ENCODE results near the gene DEAF1.
"Not testable (repeated sequence)": the region's sequence is repeated elsewhere in the genome, so short reads cannot be mapped to it uniquely, and the experiment has no call there.

DEAF1 gene

DNA sequence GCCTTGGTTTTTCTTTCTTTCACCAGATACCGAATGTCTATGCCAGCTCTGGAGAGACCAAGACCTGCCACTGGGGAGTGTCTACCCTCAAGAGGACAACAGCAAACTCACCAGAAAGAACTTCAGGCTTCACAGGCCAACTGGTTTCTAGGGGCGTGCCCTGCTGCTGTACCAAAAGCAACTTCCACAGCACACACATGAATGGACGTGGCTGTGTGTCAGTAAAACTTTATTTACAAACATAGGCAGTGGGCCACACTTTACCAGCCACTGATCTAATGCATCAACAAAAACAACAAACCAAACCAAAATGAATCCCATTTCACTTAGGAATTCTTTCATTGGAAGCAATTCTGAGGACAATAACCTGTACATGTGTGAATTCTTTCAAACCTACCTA, 16.7 kb downstream of the DEAF1 start:
- no peak for FAIRE-seq

DNA sequence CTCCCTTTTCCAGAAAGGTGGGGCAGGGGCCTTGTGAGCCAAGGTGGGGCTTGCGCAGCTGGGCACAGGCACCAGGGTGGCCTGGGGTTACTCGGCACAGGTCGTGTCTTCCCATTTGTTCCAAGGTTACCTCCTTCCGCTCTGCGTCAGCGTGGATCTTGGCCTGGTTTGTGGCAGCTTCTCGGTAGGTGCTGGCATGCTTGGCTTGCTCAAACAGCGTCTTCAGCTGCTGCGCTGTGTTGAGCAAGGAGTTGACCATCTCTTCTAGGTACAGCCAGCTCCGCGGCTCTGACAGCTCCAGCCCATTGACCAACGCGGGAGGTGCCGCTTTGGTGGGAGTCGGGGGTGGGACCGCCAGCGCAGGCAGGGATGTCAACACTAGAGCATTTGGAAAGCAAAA, 20.6 kb downstream of the DEAF1 start:
- no peak for FAIRE-seq

DNA sequence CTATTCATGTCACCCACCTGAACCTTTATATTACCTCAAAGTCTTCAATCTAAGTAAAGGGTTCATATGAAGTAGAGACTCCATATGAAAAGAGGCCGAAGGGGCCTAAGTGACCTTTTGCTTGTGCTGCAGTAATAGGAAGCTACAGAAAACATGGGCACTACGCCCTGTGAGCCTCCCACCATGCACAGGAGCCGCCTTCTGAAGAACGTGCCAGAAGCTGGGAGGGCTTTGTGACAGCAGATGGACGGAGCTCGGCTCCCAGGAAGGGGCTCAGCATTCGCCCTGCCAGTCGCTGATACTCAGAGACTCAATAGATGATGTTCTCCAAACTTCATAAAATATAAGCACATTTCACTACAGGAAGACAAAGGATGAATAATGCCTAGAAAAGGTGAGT, 21.2 kb downstream of the DEAF1 start:
- FAIRE-seq, result no peak

DNA sequence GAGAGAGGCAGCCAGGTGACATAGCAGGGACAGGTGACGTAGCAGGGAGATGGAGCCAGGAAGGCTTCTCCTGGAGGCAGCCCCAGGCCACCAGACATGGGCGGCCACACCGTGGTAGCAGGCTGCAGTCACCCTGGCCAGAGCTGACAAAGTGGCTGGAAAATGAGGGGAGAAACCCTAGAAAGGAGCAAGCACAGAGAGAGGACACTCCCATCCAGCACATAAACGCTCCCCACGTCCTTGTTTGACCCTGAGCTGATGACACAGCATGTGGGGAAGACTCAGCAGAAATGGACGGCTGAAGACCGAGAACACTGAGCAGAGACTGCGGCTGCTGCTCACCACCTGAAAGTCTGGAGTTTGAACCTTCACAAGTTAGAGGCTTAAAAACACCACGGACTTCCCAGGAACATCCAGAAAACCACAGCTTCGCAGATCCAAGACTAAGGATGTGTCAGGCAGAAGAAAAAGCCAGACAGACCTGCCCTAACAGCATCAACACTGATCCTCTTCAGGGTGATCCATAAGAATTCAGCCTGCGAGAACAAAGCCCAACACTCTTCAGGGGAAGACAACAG, 29.2 kb downstream of the DEAF1 start:
- no peak for FAIRE-seq

DNA sequence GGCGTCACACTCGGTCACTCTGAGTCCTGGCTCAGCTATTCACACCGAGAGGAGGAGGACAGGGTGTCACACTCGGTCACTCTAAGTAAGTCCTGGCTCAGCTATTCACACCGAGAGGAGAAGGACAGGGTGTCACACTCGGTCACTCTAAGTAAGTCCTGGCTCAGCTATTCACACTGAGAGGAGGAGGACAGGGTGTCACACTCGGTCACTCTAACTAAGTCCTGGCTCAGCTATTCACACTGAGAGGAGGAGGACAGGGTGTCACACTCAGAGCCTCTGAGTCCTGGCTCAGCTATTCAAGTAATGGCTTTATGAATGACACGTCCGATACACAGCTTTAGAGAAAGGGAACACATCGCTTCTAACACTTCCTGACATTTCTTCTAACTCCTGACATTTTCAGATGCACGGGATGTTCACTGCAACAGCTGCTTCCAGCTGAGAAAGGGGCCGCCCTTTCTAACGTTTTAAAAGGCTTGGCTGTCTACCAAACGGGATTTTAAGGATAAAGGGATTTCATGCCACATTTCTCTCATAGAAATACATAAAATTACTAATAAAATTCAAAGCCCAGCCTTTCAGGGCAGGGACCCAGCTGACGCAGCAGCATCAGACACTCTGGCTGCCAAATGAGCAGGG, 29.8 kb downstream of the DEAF1 start:
- FAIRE-seq, result no peak

DNA sequence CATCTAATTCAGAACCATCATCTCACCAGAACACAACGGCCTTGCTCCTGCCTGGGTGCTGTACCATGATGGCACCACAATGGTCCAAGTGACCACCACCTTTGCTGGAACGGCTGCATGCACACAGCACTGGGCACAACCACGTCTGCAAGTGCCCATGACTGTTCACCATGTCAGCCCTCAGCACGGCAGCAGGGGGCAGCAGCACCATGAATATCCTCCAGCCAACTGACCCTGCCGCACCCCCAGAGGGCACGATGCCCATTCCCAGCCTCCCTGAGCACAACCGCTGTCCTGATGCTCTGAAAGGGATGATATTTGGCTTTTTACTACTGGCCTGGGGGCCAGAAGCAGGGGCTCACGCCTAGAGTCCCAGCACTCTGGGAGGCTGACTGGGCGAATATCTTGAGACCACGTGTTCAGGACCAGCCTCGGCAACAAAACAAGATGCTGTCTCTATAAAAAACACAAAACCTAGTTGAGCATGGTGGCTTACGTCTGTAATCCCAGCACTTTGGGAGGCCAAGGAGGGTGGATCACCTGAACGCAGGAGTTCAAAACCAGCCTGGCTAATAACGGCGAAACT, 32.2 kb downstream of the DEAF1 start:
- FAIRE-seq, result no peak

DNA sequence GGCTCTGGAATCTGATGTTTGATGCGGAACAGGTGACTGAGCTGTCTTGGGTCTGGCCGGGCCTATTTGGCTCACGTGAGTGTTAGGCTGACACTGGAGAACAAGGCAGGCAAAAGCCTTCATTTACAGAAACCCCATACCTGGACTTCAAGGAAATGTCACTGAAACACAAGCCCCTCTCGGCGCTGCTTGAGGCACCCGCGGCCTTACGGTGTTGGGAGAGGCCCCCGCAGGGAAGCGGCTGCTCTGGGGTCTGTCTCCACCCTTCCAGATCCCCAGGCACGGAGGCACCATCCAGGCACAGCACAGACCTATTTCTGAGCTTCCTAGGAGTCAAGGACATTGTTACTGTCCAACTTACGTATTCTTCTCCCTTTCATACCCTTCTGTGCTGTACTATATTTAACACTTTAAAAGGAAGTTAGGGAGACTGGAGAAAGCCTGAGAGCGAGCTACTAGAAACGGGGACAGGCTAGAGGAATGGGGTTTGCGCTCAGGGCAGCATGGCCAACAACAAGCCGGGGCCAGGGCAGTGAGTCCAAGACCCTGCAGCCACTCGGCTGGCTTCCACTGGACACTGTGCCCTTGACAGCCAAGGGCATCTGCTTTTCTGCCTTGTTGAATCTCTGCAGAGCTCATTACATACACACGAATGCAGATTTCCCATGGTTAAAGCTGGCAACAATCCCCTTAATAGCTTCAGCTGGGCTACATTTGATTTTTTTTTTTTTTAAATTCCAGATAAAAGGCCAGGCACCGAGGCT, 34.2 kb downstream of the DEAF1 start:
- no peak for FAIRE-seq

DNA sequence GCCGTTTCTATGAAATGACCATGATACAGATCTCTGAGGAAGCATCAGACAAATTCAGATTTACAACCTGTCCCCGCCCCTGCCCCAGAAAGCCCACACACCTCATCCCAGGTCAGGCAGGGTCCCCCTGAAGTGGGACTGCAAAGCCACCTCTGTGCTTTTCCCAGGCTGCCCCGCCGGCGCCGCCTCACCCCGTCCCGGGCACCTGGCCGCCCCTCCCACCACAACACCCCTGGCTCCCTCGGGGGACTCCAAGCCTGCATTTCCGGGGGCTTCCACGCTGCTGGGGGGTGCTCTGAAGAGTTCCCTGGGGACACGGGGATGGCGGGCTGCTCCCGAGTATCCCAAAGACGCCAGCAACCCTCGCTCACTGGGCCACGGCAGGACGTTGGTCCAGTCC, 34.7 kb downstream of the DEAF1 start:
- no peak for FAIRE-seq

DNA sequence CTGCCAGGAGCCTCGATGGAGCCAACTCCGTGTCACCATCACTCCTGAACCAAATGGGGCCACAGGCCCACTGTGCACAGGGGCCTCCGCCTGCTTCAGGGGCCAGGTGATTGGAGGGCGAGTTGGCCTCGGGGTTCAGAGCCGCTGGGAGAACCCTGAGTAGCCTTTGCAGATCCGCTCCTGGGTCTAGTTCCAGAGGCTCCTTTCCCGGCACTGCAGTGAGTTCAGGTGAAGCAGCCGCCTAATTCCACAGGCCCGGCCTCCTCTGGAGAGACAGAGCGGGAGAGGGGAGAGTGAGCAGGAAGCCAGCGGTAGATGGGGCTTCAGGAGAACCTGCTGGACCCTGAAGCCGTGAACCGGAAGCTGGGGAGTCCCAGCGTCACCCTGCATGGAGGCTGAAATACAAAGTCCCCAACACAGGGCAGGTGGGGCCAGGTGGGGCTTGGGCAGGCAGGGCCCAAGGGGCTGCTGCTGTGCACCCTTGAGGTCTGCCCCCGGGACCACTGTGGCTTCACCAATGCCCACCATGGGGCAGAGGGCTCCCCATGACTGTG, 35.4 kb downstream of the DEAF1 start:
- FAIRE-seq, result no peak

DNA sequence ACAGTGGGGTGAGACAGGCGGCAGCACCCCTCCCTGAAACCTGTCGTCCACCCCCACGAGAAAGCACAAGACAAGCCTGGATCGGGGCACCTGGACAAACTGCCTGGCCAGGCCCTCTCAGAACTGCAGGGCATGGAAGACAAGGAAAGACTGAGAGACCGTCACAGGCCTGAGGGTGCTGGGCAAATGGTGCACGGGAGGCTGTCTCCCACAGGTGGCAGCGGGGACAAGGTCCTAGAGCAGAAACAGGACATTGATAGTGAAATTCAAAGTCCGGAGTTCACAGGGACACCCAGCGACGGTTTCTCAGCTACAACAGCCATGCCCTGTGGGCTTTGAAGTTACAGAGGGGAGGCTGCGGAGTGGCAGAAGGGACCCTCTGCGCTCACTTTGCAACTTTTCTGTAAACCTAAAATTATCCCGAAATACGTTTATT, 37.3 kb downstream of the DEAF1 start:
- no peak for FAIRE-seq

DNA sequence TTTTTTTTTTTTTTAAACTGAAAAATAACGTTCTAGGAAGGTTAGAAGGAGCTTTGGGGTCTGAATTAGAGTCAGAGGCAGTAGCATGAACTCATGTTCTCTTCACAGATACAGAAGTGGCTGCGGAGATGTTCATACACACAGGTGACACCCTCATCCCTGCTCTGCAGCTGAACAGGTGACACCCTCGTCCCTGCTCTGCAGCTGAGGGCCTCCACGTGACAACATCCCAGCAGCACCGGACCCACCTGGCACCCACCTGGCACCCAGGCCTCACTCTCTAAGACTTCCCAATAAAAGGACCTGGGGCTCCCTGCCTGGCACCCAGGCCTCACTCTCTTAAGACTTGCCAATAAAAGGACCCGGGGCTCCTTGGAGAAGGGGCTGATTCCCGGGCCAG, 38.2 kb downstream of the DEAF1 start:
- no peak for FAIRE-seq

DNA sequence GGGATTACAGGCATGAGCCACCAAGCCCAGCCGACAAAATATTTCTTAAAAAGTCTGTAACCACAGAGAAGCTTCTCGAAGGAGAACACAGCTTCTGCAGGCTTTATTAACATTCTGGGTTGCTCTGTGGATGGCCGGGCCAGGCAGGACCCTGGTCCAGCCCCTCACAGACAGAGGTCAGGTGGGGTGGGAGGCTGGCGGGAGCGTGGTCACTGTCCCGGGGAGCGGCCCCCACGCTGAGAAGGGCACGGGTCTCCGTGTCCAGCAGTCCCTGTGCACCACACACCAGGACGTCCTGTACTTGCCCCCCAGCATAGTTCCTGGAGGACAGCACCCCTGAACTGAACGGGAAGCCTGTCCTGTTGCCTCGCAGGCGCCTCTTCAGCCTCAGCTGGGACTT, 38.6 kb downstream of the DEAF1 start:
- no peak for FAIRE-seq

DNA sequence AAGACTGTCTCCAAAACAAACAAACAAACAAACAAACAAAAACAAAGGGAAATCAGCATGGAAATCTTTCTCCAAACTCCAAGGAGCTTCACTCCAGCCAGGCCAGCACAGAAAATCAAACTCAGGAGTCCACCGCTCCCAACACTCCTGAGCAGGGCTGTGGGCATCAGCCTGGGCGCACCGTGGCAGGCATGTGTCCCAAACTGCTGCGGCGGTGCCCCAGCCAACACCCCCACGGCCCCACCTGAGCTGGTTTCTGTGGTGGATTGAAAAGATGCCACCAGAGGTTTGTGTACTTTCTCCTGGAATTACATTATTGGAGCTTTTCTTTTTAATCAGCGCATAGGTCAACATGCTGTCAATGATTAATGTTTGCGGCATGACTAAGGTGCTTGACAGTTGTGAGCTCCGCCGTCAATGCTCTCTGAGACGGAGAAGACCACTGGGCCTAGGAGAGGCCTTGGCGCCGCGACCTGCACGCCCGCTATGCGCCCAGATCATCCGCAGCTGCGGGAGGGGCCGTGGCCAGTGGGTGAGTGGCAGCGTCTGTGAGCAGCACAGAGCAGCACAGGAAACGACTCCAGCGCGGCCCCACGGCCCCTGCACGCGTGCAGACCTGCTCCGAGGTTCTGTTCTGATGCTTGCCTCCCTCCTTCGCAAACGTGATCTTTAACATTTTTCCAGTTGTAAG, 39.8 kb downstream of the DEAF1 start:
- FAIRE-seq, result no peak

DNA sequence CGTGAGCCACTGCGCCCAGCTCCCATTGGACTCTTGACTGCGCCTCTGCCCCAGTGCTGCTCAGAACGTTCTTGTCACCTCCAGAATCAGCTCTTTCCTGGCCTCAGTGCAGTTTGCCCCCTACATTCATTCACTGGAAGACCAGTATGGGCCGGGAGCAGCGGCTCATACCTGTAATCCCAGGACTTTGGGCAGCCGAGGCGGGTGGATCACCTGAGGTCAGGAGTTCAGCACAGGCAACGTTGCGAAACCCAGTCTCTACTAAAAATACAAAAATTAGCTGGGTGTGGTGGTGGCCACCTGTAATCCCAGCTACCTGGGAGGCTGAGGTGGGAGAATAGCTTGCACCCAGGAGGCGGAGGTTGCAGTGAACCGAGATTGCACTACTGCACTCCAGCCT, 40.6 kb downstream of the DEAF1 start:
- FAIRE-seq, result not testable (repeated sequence)

DNA sequence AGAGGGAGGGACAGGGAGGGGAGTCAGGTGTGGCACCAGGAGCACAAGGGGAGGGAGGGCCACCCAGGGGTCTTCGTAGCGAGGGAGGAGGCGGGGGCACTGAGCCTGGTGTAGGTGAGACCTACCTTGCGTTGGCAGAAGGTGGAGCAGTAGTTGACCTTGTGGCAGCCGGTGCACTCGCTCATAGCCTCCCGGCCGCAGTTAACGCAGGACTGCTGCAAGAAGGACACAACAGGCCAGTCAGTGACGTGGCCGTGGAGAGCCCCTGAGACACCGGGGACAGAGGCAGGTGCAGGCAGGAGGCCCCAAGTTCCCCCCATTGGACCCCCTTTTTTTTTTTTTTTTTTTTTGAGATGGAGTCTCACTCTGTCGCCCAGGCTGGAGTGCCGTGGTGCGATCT, 41.2 kb downstream of the DEAF1 start:
- no peak for FAIRE-seq

DNA sequence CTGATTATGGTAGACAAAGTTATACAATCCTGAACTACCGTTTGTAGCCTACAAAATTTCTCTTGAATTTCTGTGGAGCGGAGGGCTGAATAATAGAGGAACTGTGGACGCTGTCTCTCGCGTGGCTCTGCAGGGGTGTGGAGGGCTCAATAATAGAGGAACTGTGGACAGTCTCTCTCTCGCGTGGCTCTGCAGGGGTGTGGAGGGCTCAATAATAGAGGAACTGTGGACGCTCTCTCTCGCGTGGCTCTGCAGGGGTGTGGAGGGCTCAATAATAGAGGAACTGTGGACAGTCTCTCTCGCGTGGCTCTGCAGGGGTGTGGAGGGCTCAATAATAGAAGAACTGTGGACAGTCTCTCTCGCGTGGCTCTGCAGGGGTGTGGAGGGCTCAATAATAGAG, 41.9 kb downstream of the DEAF1 start:
- FAIRE-seq, result not testable (repeated sequence)

DNA sequence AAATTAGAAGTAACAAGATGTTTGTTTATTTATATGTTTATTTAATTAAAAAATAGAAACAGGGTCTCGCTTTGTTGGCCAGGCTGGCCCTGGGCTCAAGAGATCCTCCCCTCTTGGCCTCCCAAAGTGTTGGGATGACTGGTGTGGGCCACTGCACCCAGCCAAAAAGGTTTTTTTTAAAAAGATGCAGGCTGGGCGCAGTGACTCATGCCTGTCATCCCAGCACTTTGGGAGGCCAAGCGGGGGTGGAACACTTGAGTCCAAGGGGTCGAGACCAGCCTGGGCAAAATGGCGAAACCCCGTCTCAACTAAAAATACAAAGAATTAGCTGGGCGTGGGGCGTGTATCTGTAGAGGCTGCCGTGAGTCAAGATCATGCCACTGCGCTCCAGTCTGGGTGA, 44.5 kb downstream of the DEAF1 start:
- no peak for FAIRE-seq

DNA sequence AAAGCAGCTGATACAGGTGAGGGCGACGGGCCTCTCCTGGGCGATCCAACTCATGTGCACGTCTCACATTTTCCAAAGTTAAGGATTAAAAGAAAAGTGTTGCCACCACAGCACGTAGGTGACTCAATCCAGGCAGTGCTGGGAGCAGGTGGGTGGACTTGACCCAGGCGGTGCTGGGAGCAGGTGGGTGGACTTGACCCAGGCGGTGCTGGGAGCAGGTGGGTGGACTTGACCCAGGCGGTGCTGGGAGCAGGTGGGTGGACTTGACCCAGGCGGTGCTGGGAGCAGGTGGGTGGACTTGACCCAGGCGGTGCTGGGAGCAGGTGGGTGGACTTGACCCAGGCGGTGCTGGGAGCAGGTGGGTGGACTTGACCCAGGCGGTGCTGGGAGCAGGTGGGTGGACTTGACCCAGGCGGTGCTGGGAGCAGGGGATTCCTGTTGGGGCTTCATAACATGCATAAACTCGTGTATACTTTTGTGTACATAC, 47.3 kb downstream of the DEAF1 start:
- FAIRE-seq, result not testable (repeated sequence)

DNA sequence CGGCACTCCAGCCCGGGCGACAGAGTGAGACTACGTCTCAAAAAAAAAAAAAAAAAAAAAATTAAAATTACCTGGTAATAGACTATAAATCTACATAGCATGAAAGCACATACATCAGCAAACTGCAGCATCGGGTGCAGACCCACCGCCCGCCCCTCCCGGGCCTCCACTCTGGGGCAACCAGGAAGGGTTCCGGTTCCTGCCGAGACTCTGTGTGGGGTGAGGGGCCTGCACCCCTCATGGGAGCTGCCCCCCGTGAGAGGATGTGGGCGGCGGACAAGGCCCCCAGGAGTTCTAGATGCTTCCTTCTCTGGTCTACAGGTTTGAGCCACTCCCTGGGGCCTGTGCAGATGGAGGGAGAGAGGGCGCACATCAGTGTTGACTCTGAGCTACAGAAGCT, 48.8 kb downstream of the DEAF1 start:
- no peak for FAIRE-seq

DNA sequence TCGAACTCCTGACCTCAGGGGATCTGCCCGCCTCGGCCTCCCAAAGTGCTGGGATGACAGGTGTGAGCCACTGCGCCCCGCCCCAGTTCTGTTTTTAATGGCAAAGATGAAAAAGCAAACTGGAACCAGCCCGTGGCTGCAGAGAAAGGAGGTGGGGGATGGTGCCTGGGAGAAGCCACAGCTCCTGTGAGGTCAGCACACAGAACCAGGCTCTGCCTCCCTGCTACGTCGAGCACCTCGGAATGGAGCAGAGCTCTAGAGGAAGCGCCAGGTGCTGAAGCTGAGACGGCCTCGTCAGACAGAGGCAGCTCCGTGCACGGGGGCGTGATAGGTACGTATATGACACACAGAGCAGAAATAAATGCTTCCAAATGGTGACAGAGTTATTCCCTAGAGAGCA, 49.5 kb downstream of the DEAF1 start:
- no peak for FAIRE-seq

DNA sequence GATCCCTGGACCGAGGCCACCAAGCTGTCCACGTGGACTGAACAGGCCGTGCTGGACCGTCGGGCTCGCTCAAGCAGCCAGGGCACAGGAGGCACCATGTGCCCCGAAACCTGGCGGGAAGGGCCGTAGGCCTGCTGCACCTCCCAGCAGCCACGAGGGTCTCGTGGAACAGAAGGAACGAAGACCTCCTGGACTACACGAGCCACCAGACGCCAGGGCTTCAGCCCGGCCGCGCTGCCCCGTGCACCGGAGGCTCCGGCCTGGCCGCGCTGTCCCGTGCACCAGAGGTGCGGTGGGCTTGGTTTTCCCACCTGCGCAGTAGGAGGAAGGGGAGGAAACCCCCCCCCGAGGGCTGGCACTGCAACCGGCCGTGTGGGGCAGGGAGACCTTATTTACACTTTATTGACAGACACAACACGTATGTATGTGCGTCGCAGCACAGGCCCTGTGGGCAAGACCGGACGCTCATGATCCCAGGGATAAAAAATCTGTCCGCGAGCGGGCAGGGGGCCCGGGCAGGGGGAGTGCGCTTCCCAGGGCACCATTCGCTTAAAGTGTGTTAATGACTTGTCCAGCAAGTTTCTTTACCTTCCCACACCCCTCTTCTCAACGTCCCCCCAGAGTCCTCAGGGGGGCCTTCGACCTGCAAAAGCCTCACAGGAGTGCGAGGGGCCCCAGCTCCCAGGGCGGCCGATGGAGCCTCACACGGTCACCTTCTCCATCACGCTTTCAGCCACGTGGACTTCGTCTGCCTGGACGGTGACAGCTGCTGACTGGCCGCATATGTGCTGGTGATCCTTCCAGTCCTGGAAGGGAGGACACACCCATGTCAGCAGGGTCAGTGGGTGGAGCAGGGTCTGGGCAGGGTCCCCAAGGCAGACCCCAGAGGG, 50.9 kb downstream of the DEAF1 start:
- no peak for FAIRE-seq

DNA sequence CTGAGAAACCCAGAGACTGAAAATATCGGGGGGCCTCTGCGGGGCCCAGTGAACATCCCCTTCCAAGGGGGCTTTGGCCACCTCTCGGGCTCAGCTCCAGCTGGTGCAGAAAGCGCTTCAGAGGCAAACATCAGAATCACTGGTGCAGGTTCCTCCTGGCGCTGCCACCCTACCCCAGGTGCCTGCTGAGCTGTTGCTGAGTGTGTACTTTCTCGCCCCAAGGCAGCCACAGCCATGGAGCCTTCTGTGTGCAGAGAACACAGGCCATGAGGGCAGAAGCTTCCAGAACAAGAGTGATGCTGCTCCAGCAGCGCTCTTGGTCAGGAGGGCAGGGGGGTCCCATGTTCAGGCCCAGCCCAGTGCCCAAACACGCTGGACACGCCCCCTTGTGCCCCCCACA, 51.7 kb downstream of the DEAF1 start:
- no peak for FAIRE-seq

Measured in A204.1 (cell line).